HK-2 (cell line): ENCODE results near the gene RAB3IL1.

ENCODE experiments used
- DNase-seq: peaks from one replicate; pipeline ENCODE4 v3.0.0-alpha.2; 2018; ENCODE audit not compliant: unreplicated experiment

RAB3IL1 gene

DNA sequence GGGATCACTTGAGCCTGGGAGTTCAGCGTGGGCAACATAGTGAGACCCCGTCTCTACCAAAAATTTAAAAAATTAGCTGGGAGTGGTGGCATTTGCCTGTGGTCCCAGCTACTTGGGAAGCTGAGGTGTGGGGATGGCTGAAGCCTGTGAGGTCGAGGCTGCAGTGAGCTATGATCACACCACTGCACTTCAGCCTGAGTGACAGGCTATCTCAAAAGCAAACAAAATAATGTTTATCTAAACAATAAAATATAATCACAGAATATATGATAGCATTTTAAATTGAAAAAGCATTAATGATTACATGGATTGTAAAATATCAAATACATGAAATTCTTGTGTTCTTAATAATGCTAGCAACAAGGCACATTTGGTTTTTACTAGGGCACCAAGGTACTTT, 35.5 kb upstream of the RAB3IL1 start:
- no peak for DNase-seq

DNA sequence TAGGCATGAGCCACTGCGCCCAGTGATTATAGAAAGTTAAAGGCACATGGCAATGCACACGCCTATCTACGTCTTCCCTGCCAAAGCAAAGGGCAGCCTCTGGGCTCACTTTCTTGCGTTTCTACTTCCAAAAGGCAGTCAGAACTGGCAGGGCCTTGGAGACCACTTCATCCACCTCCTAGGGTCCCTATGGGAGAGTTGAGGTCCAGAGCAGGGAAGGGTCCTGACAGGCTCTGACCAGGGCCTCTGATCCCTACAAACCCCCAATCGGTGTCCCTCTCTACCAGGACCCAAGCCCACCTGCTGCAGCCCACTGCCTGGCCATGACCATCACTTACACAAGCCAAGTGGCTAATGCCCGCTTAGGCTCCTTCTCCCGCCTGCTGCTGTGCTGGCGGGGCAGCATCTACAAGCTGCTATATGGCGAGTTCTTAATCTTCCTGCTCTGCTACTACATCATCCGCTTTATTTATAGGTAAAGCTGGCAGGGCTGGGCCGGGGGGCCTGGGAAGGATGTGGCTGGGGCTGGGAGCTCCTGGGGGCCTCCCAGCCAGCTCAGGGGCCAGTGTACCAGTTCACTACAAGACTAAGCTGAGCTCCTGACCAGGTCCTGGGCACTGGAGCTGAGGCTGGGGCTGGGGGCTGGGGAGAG, 34.2 kb upstream of the RAB3IL1 start:
- DNase-seq = no peak

DNA sequence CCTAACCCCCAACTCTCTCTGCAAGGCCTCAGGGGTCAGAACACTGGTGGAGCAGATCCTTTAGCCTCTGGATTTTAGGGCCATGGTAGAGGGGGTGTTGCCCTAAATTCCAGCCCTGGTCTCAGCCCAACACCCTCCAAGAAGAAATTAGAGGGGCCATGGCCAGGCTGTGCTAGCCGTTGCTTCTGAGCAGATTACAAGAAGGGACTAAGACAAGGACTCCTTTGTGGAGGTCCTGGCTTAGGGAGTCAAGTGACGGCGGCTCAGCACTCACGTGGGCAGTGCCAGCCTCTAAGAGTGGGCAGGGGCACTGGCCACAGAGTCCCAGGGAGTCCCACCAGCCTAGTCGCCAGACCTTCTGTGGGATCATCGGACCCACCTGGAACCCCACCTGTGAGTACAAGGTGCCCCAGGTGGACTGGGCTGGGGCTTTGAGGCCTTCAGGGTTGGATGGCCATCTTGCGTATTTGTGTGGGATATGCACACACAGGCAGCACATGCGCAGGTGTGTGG, 32.7 kb upstream of the RAB3IL1 start, which contains the start of gene BEST1:
Gene BEST1, plus strand, starts transcription at position 317 of the 513 bp plus-strand sequence. CDS start 1,456 bp downstream, outside the sequence.
- no peak for DNase-seq

DNA sequence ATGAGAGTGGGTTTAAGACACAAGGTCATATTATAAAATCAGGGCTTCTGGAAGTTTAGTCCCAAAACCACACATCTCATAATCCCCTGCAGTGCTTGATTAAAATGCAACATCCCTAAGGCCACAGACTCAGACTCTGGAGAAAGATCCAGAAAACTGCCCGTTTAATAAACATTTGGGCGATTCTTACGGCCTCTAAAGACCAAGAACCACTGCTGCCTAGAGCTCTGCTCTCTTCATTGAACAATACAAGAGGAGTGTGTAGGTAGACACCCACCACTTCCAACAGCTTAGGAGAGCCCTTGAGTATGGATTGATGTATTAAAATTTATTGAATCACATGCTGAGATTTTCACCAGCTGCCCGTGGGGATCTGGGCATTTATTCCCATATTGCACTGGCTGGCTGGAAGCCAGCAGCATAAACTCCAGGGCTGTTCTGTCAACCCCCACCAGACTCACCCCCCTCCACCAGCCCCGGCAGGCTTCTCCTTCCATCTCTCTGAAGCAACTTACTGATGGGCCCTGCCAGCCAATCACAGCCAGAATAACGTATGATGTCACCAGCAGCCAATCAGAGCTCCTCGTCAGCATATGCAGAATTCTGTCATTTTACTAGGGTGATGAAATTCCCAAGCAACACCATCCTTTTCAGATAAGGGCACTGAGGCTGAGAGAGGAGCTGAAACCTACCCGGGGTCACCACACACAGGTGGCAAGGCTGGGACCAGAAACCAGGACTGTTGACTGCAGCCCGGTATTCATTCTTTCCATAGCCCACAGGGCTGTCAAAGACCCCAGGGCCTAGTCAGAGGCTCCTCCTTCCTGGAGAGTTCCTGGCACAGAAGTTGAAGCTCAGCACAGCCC, 32.0 kb upstream of the RAB3IL1 start:
- no peak for DNase-seq

DNA sequence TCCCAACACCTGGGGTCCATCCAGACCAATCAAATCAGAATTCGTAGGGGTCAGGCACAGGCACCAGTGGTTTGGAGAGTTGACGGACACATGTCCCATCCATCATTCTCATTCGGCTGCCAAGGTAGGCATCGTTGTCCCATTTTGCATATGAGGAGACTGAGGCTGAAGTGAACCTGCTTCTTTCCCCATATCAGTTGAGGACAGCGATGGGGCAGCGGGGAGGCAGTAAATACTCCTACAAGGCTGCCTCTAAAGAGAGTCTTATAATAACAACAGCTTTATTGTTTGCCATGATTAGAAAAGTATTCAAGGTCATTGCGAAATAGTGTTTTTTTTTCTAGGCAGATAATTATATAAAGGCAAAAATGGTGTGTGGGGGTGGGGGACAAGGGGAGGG, 31.1 kb upstream of the RAB3IL1 start:
- DNase-seq = no peak

DNA sequence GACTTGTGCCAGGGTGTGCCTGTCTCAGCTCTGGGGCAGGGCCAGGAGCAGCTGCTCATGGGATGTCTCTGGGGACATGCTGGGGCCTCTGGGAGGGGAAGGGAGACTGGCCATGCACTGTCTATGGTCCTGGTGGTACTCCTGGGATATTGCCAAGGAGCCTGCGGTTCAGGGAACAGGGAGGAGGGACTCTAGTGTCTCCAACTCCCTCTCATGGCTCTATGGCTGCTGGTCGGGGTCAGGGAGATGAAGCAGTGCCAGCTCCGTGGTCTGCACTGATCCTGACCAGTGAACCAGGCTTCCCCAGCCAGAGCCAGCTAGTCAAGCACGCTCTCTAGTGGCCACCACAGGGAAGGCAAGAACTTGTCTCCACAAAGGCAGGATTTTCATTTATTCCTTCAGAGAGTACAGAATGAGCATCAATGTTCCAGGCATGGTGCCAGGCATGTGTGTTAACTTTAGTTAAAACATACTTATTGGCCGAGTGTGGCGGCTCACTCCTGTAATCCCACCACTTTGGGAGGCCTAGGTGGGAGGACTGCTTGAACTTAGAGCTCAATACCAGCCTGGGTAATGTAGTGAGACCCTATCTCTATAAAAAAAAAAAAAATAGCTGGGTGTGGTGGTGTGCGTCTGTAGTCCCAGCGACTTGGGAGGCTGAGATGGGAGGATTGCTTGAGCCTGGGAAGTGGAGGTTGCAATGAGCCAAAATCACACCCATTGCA, 30.3 kb upstream of the RAB3IL1 start:
- DNase-seq = peak; percentile 66

DNA sequence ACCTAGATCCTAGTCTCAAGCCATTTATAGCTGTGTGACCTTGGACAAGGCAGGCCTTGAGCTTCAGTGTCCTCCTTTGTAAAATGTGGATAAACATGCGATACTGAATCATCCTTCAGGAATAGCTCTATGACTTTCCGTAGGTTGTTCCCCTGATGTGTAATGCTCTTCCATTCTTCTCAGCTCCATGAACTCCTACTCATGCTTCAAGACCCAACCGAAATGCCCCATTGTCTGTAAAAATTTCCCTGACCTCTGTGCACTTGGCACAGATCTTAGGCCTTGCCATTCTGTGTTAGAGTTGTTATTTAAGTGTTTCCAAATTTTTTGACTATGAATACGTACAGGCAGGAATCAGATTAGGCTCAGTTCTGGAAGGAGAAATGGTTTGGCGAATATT, 29.5 kb upstream of the RAB3IL1 start:
- DNase-seq = no peak

DNA sequence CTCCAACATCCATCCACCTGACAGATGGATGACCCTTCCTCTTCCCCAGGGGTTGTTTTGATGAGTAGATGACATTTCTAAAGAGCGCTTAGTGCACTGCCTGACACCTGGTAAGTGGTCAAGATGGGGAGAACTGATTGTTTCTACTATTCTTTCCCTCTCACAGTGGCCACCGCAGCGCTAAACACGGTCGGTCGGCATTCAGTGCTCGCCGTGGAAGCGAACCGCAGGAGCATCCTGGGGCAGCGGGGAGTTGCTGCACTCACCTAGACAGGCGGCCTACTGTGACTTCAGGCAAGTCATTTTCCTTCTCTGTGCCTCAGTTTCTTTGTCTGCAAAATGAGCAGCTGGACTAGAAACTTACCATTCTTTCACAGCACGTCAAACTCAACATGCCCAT, 27.8 kb upstream of the RAB3IL1 start:
- no peak for DNase-seq

DNA sequence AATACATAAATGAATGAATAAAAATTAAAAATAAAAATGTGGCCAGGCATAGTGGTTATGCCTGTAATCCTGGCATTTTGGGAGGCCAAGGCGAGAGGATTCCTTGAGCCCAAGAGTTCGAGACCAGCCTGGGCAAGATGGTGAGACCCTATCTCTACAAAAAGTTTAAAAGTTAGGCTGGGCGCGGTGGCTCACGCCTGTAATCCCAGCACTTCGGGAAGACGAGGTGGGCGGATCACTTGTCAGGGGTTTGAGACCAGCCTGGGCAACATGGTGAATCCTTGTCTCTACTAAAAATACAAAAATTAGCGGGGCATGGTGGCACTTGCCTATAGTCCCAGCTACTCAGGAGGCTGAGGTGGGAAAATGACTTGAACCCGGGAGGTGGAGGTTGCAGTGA, 23.1 kb upstream of the RAB3IL1 start:
- no peak for DNase-seq

DNA sequence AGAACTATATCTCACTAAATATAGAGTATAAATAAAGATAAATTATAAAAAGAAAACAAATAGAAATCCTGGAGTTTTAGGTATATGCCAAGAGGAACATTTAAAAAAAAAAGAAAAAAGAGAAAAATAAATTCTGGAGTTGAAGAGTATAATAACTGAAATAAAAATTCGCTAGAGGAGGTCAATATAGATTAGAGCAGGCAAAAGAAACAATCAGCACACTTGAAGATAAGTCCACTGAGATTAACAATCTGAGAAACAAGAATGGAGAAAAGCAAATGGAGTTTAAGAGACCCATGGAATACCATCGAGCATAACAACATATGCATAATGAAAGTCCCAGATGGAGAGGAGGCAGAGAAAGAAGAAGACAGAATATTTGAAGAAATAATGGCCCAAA, 18.5 kb upstream of the RAB3IL1 start:
- no peak for DNase-seq

DNA sequence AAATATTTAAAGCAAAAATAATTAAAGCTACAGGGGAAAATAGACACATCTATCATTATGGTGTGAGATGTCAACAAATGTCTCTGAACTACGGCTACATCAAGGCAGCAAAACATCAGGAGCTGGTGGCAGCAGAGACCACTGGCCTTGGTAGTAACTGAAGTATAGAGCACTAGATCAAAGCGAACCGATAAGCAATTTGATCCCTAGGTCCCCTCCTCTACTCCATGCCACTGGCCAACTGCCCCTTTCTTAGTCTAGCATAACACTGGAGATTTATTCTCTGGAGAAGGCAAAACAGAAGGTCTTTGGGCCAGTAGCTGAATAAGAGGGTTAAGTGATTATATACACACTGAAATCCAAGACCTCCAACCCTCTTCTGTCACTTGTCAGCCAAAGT, 13.6 kb upstream of the RAB3IL1 start:
- no peak for DNase-seq

DNA sequence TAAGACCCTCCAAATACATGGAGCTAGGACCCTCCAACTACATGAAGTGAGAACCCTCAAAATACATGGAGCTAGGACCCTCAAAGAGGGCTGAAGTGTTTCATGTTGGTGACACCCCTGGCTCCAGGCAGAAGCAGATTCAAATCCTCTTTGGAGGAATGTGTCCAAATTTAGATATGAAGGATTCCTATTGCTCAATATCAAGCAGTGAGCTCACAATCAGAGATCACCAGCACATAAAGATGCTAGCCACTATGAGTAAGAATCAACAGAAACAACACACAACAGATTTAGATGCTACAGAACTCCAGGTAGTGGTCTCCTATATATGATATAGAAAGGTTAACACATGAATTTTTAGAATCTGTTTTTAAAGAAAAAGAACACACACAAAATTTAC, 11.2 kb upstream of the RAB3IL1 start:
- DNase-seq = no peak

DNA sequence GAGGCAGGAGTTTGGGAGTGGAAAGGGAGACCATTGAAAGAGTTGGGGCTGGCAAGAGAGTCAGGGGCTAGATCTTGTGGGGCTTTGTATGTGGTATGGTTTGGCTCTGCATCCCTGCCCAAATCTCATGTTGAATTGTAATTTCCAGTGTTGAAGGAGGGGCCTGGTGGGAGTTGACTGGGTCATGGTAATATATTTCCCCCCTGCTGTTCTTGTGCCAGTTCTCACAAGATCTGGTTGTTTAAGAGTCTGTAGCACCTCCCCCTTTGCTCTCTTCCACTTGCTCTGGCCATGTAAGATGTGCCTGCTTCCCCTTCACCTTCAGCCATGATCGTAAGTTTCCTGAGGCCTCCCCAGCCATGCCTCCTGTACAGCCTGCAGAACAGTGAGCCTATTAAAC, 10.1 kb upstream of the RAB3IL1 start:
- DNase-seq = no peak

DNA sequence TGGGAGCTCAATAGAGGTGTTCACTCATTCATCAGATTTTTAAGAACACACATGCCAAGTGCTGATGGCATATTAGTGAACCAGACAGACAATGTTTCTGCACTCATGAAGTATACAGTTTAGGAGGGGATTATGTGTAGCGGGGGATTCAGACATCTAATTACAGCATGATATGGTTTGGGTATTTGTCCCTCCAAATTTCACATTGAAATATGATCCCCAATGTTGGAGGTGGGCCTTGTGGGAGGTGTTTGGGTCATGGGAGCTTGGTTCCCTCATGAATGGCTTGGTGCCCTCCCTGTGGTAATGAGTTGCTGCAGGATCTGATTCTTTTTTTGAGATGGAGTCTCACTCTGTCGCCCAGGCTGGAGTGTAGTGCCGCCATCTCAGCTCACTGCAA, 8.9 kb upstream of the RAB3IL1 start:
- DNase-seq = no peak

DNA sequence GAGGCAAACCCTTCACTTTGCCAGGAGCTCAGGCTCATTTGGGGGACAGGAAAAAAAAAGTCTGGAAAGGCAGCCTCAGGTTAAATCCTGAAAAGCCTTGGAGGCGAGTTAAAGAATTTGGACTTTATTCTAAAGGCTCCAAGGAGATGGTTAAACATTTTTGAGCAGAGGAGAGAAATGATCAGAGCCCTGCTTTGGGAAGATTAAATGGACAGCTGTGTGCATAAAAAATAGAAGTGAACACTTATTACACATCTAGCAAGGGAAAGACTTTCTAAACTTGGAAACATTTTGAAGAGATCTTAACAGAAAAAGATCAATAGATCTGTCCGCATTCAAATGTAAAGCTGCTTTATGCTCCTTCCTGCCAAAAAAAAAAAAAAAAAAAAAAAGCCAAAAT, 8.4 kb upstream of the RAB3IL1 start:
- no peak for DNase-seq

DNA sequence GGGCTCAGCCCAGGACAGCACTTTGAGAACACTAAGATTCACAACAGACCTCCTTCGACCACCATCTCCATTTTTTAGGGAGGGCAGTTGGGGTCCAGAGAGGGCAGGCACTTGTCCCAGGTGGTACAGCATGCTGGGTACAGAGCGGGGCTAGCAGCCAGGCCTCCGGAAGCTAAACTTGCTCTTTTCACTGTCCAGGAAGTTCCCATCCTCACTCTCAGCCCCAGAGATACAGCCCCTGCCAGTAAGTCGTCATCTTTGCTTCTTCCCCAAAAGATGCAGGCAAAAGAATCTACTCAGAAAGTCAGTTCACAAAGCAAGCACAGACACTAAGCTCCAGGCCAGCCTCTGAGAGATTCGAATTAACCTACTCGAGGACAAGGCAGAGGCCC, 6.7 kb upstream of the RAB3IL1 start:
- DNase-seq = no peak

DNA sequence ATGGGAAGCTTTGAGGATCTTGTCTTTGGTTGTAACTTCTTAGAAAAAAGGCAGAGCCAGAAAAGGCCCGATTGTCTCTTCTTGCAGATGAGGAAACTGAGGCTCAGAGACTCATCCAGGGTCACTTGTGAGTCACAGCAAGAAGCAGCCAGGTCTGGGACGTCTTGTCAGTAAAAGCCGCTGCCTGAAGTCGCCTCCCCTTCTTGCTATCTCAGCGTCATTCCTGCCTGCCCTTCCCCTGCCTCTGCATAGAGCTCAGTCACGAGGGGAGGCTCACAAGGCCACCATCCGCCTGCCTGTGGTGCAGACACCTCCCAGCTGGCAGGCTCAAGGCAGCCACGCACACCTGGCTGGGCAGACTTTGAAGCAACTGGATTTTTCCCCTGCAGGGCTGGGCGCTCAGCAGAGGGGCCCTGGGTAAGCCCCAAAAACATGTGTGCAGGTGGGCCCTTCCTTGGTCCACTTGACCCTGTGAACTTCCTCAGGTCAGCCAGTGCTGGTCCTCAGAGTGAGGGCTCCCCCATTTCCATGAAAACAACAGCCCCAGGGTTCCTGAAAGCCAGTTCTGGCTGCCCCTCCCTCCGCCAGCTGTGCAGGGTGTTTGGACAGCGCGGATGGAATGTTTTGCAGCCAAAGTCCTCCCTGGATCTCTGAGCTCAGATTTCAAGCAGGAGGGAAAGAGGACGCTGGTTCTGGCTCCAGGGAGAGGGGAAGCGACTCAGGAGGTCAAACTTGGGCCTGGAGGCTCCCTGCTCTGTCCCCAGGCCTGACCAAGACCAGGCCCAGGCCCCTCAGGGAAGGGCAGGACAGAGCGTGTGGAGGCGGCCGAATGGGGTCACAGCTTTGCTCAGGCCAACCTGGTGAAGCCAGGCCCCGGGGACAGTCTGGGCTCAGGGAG, 6.0 kb upstream of the RAB3IL1 start:
- DNase-seq = no peak

DNA sequence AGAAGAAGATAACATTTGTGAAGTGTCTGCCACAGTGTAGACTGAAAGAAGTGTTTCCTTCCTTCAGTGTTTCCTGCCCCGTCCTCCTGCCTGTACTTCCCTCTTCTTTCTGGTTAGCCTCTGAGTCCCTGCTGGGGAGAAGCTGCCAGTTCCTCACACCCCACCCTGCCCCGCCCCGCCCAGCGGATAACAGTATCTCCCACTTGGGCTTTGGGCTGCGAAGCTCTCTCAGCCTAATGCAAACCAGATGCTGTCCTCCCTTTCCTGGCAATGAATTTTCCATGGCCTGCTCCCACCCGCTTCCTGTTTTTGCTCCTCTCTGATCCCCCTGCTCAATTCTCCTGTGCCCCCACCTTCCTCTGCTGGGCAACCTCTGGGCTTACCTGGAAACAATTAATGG, 5.2 kb upstream of the RAB3IL1 start:
- DNase-seq = no peak

DNA sequence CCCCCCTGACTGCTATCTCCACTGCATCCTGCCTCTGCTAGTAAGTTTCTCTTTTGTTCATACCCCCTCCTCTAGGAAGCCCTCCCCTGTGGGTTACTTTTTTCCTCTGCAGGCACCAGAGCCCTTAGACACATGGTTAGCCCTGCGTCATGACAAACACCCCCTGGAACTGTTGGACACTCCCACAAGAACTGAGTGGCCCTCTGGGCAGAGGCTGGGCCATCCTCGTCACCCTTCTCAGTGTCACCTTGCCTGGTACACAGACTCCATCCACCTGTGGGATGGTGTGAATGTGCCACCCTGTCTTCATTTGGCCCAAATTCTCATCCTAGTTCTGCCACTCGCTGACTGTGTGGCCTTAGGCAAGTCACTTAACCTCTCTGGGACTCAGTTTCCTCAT, 4.1 kb upstream of the RAB3IL1 start:
- DNase-seq = no peak

DNA sequence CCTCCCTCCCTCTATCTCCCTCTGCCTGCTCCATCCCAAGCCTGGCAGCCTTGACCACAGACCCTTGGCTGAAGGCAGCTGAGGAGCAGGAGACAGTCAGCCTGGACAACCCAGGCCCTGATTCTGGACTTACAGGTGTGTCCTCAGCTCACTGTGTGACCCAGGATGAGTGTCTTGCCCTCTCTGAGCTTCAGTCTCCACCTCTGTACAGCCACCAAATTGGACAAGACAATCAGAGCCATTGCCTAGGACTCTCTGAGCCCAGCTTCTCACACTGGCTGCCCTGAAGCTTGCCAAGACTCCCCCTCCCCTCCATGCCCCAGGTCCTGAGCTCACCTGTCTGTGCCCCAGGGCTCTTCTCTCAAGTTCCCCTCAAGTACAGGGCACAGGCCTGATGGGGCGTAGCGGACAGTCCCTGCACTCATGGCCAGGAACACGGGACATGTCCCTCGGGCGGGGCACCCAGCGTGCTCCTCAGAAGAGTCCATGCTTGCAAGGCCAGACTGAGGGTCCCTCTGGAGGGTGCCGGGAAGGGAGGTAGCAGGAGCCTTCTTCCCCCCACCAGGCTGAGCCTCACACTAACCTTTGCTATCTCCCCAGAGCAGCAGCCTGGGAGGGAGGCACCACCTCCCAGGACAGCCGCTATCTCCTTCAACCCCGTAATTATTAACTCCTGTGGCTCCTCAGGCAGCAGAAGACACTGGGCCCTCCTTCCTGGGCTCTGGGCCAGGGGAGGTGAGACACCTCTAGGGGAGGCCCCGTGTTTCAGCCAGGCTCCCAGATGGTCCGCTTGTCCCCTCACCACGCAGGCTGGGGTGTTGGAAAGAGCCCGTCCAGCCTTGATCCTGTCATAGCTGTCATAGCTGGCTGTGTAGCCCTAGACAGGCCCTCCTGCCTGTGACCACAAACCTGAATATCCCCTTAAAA, 2.6 kb upstream of the RAB3IL1 start:
- DNase-seq = peak; percentile 65
